Ovary (tissue), 3 donors: ENCODE measurements around the gene KDM8.

ENCODE experiments used
- CTCF ChIP-seq, 3 donors: fragments of 450-650 bp in 2 of 3; fragments of 200-600 bp in 1 of 3; IDR thresholded peaks; one replicate each; pipeline versions ENCODE4 v1.5.1 to v1.8.0; 2016 to 2022; ENCODE audit warnings: antibody characterized with exemption in 3 of 3, mild to moderate bottlenecking in 1 of 3
- EP300 ChIP-seq: sonication (generic); formaldehyde crosslinking; IDR thresholded peaks from one replicate; pipeline ENCODE4 v1.6.1; 2017; ENCODE audit warnings: antibody characterized with exemption
- POLR2A ChIP-seq: fragments of 450-650 bp; IDR thresholded peaks from one replicate; pipeline ENCODE4 v1.6.1; 2017; ENCODE audit warnings: antibody characterized with exemption, mild to moderate bottlenecking, moderate library complexity
- donor health status: DM: no; HTN: no; CAD: no.

DNA sequence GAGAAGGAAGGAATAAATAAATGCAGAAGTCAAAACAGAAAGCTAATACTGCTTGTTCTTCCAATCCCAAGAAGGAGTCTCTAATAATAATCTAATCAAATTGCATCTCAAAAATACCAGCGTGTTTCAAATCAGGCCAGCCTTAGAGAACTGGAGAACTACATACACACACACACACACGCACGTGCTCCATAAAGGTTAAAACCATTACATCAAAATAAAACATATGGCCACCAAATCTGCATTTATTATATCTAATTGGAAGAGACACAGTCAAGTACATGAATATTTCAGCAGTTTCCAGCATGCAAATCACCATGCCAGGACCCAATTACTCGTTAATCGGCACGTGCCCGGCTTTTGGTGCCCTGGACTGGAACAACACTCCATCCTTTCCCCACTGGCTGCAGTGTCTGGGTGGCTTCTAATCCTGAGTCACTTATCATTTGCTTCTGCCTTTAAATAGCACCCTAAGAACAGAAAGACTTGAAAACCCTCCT lies 20.4 kb upstream of the KDM8 start:
- TF ChIP-seq CTCF (IDR thresholded peaks at IDR 0.05) (no peak), POLR2A (no peak), EP300 (no peak)
